Mesendoderm (in vitro differentiated cells): ENCODE measurements around the gene ZBTB3.

Source experiments
- DNase-seq: peaks from one replicate; pipeline ENCODE4 v3.0.0; 2013
- H2AK5ac ChIP-seq: 2 replicates; pipeline ENCODE4 v1.6.1; 2013; ENCODE audit warnings: low read length, inconsistent platforms
- H2BK120ac ChIP-seq: 2 replicates; pipeline ENCODE4 v1.6.1; 2013; ENCODE audit warnings: low read depth, mild to moderate bottlenecking, low read length, moderate library complexity, mixed read lengths
- H2BK15ac ChIP-seq: replicated peaks from 2 replicates; pipeline ENCODE4 v1.6.1; 2013; ENCODE audit warnings: low read depth, mild to moderate bottlenecking, moderate library complexity
- H2BK5ac ChIP-seq: 2 replicates; pipeline ENCODE4 v1.6.1; 2013; ENCODE audit warnings: low read length, inconsistent platforms
- H3K18ac ChIP-seq: 2 replicates; pipeline ENCODE4 v1.6.1; 2013; ENCODE audit warnings: mild to moderate bottlenecking, low read length, mixed read lengths
- H3K23ac ChIP-seq: one replicate; pipeline ENCODE4 v1.6.1; 2013; ENCODE audit warnings: low read length
- H3K27ac ChIP-seq: 2 replicates; pipeline ENCODE4 v1.5.1; 2013; ENCODE audit warnings: low read depth, mild to moderate bottlenecking, inconsistent platforms, low read length, moderate library complexity
- H3K27me3 ChIP-seq: 2 replicates; pipeline ENCODE4 v1.6.1; 2013; ENCODE audit warnings: low read length, control low read depth, mild to moderate bottlenecking, inconsistent platforms; ENCODE audit not compliant: insufficient read depth, poor library complexity
- H3K36me3 ChIP-seq: 2 replicates; pipeline ENCODE4 v1.6.1; 2013; ENCODE audit warnings: low read length, inconsistent platforms; ENCODE audit not compliant: control insufficient read depth, insufficient read depth
- H3K4ac ChIP-seq: one replicate; pipeline ENCODE4 v1.6.1; 2013; ENCODE audit warnings: low read depth, mild to moderate bottlenecking, low read length, moderate library complexity
- H3K4me1 ChIP-seq: 2 replicates; pipeline ENCODE4 v1.6.1; 2013; ENCODE audit warnings: low read depth, low read length, inconsistent platforms; ENCODE audit not compliant: control insufficient read depth
- H3K4me2 ChIP-seq: 2 replicates; pipeline ENCODE4 v1.6.1; 2013; ENCODE audit warnings: low read length
- H3K4me3 ChIP-seq: 2 replicates; pipeline ENCODE4 v1.5.1; 2013; ENCODE audit warnings: mild to moderate bottlenecking, low read length
- H3K56ac ChIP-seq: one replicate; pipeline ENCODE4 v1.6.1; 2013; ENCODE audit warnings: low read length
- H3K79me1 ChIP-seq: 2 replicates; pipeline ENCODE4 v1.6.1; 2013; ENCODE audit warnings: low read length, inconsistent platforms
- H3K79me2 ChIP-seq: 2 replicates; pipeline ENCODE4 v1.6.1; 2013; ENCODE audit warnings: mild to moderate bottlenecking, low read length; ENCODE audit not compliant: control insufficient read depth, insufficient read depth
- H3K9ac ChIP-seq: 2 replicates; pipeline ENCODE4 v1.6.1; 2013; ENCODE audit warnings: low read length, inconsistent platforms
- H4K5ac ChIP-seq: one replicate; pipeline ENCODE4 v1.6.1; 2013; ENCODE audit warnings: low read length
- H4K8ac ChIP-seq: one replicate; pipeline ENCODE4 v1.6.1; 2013; ENCODE audit warnings: low read depth, mild to moderate bottlenecking, control low read depth, low read length, moderate library complexity
- WGBS: extraction: QIAGEN DNeasy Blood & Tissue Kit; methylation state at CpG from one replicate; pipeline ENCODE4 v1.1.7; 2013; ENCODE audit warnings: low lambda C conversion rate, missing lambda C conversion rate; ENCODE audit not compliant: insufficient coverage; ENCODE audit errors: extremely low coverage; 5-methylcytosine and 5-hydroxymethylcytosine counted together

Gene ZBTB3

DNA sequence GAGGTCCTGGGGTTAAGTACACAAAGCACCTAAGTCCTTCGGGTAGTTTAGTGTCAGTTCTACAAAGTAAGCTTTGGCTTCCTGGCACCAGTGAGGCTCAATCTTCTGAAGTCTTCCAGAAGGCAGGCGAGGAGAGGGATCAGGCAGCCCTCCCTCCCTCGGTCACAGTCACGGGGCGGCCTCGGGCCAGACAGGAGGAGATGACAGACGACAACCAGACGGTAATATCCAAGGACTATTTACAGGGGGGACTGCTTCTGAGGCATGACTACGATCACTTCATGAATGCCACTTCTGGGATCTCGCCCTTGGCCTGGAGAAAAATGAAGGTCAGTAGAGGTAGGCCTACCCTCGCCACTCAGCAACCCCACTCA, 38.2 kb upstream of the ZBTB3 start:
- Histone ChIP-seq H3K4me2 (no peak overlapping the region), H3K36me3 (peaks cover 22% of the 10 kb centered on the region), H3K79me2 (peaks cover 28% of the 10 kb centered on the region), H3K27ac (peak overlapping the region; percentile 30), H4K5ac (no peak overlapping the region), H3K23ac (no peak overlapping the region), H2AK5ac (no peak overlapping the region), H3K4me3 (no peak overlapping the region), H3K27me3 (no peaks in the 10 kb centered on the region), H2BK120ac (no peak overlapping the region), H2BK15ac (no peak overlapping the region), H3K56ac (peak overlapping the region; percentile 63), H3K18ac (no peak overlapping the region), H3K9ac (peak overlapping the region; percentile 42), H3K4ac (no peak overlapping the region), H2BK5ac (no peak overlapping the region), H3K79me1 (peaks cover 16% of the 10 kb centered on the region), H3K4me1 (peaks cover 2% of the 10 kb centered on the region), H4K8ac (no peak overlapping the region)
- peak; percentile 57 for DNase-seq
- whole genome bisulfite sequencing, result no CpG with 5 or more reads among the region's 11 CpGs

DNA sequence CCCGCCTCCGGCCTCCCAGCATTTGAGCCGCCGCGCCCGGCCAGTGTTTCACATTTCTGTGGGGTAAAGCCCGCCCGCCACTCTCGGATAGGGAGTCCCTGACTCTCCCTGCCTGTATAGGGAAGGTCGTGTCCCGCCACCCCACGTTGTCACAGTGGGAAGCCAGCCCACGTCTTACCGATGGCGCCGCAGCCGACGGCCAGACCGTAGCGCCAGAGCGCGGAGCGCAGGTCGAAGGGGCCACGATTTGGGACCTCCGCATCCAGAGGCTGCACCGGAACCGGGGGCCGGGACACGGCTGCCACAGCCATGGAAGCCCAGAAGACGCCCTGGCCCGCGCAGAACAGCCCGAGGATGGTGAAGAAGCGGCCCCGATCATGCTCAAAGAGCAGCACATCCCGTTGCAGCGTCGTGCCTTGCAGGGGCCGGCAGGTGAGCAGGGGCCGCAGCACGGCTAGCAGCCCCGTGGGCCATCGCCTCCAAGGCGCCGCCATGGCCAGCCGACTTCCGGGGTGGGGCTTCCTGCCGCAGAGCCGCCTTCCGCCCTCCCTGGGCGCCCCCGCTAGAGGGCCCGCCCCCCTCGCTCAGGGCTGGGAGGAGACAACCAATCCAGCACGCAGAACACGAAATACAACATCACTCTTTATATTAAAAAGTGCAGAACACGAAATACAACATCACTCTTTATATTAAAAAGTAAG, 37.7 kb upstream of the ZBTB3 start, which contains the start of gene TMEM223:
TMEM223 (minus strand) TSS at position 506 of the 701 bp plus-strand sequence; CDS start at position 494, 12 bp downstream.
- Histone ChIP-seq H3K56ac (peak within 1 kb of the TSS; percentile 100), H3K23ac (peak within 1 kb of the TSS; percentile 97), H3K79me2 (peaks cover 28% of the 10 kb centered on the region), H3K9ac (peak within 1 kb of the TSS; percentile 100), H4K8ac (no peak within 1 kb of the TSS), H2BK15ac (no peak within 1 kb of the TSS), H2AK5ac (peak within 1 kb of the TSS; percentile 96), H3K4me3 (peak within 1 kb of the TSS; percentile 99), H3K79me1 (peaks cover 16% of the 10 kb centered on the region), H3K4me1 (peaks cover 2% of the 10 kb centered on the region), H4K5ac (no peak within 1 kb of the TSS), H2BK120ac (no peak within 1 kb of the TSS), H3K4ac (peak within 1 kb of the TSS; percentile 74), H3K18ac (peak within 1 kb of the TSS; percentile 28), H2BK5ac (peak within 1 kb of the TSS; percentile 92), H3K4me2 (peak within 1 kb of the TSS; percentile 85), H3K27me3 (no peaks in the 10 kb centered on the region), H3K36me3 (peaks cover 20% of the 10 kb centered on the region), H3K27ac (peak within 1 kb of the TSS; percentile 80)
- no CpG with 5 or more reads among the region's 58 CpGs for WGBS
- peak; percentile 89 for DNase-seq

GRCh38 chr11:62789576-62789975, 35.6 kb upstream of the ZBTB3 start:
- no peak overlapping the region for H3K4ac ChIP-seq
- H2BK120ac ChIP-seq, result no peak overlapping the region
- no peak overlapping the region for H4K5ac ChIP-seq
- H2BK5ac ChIP-seq, result no peak overlapping the region
- peaks cover 14% of the 10 kb centered on the region for H3K36me3 ChIP-seq
- WGBS, result no CpG with 5 or more reads among the region's 3 CpGs
- peaks cover 5% of the 10 kb centered on the region for H3K4me1 ChIP-seq
- H2AK5ac ChIP-seq, result no peak overlapping the region
- peaks cover 28% of the 10 kb centered on the region for H3K79me2 ChIP-seq
- H3K79me1 ChIP-seq, result peaks cover 16% of the 10 kb centered on the region
- H3K56ac ChIP-seq, result no peak overlapping the region
- no peak overlapping the region for H3K23ac ChIP-seq
- H3K27ac ChIP-seq, result no peak overlapping the region
- no peak overlapping the region for H3K4me3 ChIP-seq
- no peak overlapping the region for H3K9ac ChIP-seq
- H3K4me2 ChIP-seq, result no peak overlapping the region
- no peak for DNase-seq
- no peak overlapping the region for H2BK15ac ChIP-seq
- H3K27me3 ChIP-seq, result no peaks in the 10 kb centered on the region
- H3K18ac ChIP-seq, result no peak overlapping the region
- no peak overlapping the region for H4K8ac ChIP-seq

DNA sequence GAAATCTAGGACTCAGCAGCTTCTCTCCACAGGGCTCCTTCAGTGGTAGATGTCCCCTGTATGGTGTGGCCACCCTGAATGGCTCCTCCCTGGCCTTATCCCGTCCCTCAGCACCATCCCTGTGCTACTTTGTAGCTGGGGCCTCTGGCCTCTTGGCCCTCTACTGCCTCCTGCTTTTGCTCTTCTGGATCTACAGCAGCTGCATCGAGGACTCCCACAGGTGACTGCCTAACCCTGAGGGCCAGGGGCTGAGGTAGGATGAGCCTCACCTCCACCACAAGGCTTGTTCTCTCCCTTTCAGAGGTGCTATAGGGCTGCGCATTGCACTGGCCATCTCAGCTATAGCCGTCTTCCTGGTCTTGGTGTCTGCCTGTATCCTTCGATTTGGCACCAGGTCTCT, 35.0 kb upstream of the ZBTB3 start:
- Histone ChIP-seq H3K9ac (no peak overlapping the region), H3K4me1 (peaks cover 5% of the 10 kb centered on the region), H3K4me2 (no peak overlapping the region), H3K4ac (no peak overlapping the region), H2AK5ac (no peak overlapping the region), H3K27me3 (no peaks in the 10 kb centered on the region), H3K27ac (no peak overlapping the region), H4K8ac (no peak overlapping the region), H3K36me3 (peaks cover 10% of the 10 kb centered on the region), H3K4me3 (no peak overlapping the region), H3K18ac (no peak overlapping the region), H3K56ac (peak overlapping the region; percentile 57), H4K5ac (no peak overlapping the region), H2BK15ac (no peak overlapping the region), H2BK120ac (no peak overlapping the region), H3K23ac (no peak overlapping the region), H3K79me1 (peaks cover 16% of the 10 kb centered on the region), H3K79me2 (peaks cover 28% of the 10 kb centered on the region), H2BK5ac (no peak overlapping the region)
- no CpG with 5 or more reads among the region's 5 CpGs for WGBS
- DNase-seq, result peak; percentile 55

- Histone ChIP-seq H2AK5ac (peak within 1 kb of the TSS; percentile 31), H3K56ac (peak within 1 kb of the TSS; percentile 100), H3K23ac (peak within 1 kb of the TSS; percentile 91), H2BK5ac (peak within 1 kb of the TSS; percentile 57), H2BK15ac (no peak within 1 kb of the TSS), H4K5ac (peak within 1 kb of the TSS; percentile 17), H3K79me2 (peaks cover 28% of the 10 kb centered on the region), H2BK120ac (no peak within 1 kb of the TSS), H3K4me3 (peak within 1 kb of the TSS; percentile 94), H3K79me1 (peaks cover 16% of the 10 kb centered on the region), H3K9ac (peak within 1 kb of the TSS; percentile 90), H3K4me1 (peaks cover 5% of the 10 kb centered on the region), H3K36me3 (peaks cover 10% of the 10 kb centered on the region), H3K27ac (peak within 1 kb of the TSS; percentile 89), H3K27me3 (no peaks in the 10 kb centered on the region), H4K8ac (no peak within 1 kb of the TSS), H3K18ac (peak within 1 kb of the TSS; percentile 52), H3K4ac (peak within 1 kb of the TSS; percentile 61), H3K4me2 (peak within 1 kb of the TSS; percentile 91)
- peak; percentile 99 for DNase-seq
- WGBS, result no CpG with 5 or more reads among the region's 88 CpGs
These were observed 33.2 kb upstream of the ZBTB3 start, which contains the start of gene TMEM179B for GRCh38 chr11:62787005-62787759. Gene TMEM179B (plus strand): TSS chr11:62787402. CDS start chr11:62787432, 30 bp downstream.
